GM18873 (cell line): Measurements from ENCODE around the gene SSBP2.
"Not testable (repeated sequence)": the region's sequence is repeated elsewhere in the genome, so short reads cannot be mapped to it uniquely, and the experiment has no call there.

Experiments used
- ATAC-seq: cut with Tn5 transposase; IDR thresholded peaks from one replicate; pipeline ENCODE4 v1.9.1; 2021; ENCODE audit warnings: mild to moderate bottlenecking, moderate library complexity, moderate number of reproducible peaks; ENCODE audit not compliant: unreplicated experiment, low FRiP score

The SSBP2 gene

GRCh38 chr5:81685471-81685870 lies 65.4 kb downstream of the SSBP2 start:
- ATAC-seq: no peak

- ATAC-seq: no peak
Measured at GRCh38 chr5:81679885-81680284, 71.0 kb downstream of the SSBP2 start.

GRCh38 chr5:81675420-81675819 lies 75.5 kb downstream of the SSBP2 start:
- no peak for ATAC-seq

GRCh38 chr5:81665795-81666194 lies 85.1 kb downstream of the SSBP2 start:
- no peak for ATAC-seq

GRCh38 chr5:81660624-81661023 lies 90.3 kb downstream of the SSBP2 start:
- not testable (repeated sequence) for ATAC-seq

GRCh38 chr5:81657386-81657785 lies 93.5 kb downstream of the SSBP2 start:
- ATAC-seq: no peak

- ATAC-seq: no peak
Measured at GRCh38 chr5:81656783-81657182, 94.1 kb downstream of the SSBP2 start.

- no peak for ATAC-seq
Measured at GRCh38 chr5:81650987-81651386, 99.9 kb downstream of the SSBP2 start.

GRCh38 chr5:81646469-81646995 lies 104.4 kb downstream of the SSBP2 start:
- ATAC-seq: no peak

GRCh38 chr5:81642210-81642609 lies 108.7 kb downstream of the SSBP2 start:
- ATAC-seq: no peak

- ATAC-seq: no peak
Measured at GRCh38 chr5:81639556-81639955, 111.3 kb downstream of the SSBP2 start.

GRCh38 chr5:81638471-81638870 lies 112.4 kb downstream of the SSBP2 start:
- no peak for ATAC-seq

GRCh38 chr5:81633891-81634290 lies 117.0 kb downstream of the SSBP2 start:
- ATAC-seq: no peak

GRCh38 chr5:81633471-81633870 lies 117.4 kb downstream of the SSBP2 start:
- no peak for ATAC-seq

GRCh38 chr5:81632679-81633078 lies 118.2 kb downstream of the SSBP2 start:
- ATAC-seq: no peak

GRCh38 chr5:81631621-81632020 lies 119.3 kb downstream of the SSBP2 start:
- no peak for ATAC-seq

GRCh38 chr5:81631124-81631523 lies 119.8 kb downstream of the SSBP2 start:
- peak; percentile 84 for ATAC-seq

- no peak for ATAC-seq
Measured at GRCh38 chr5:81630684-81631083, 120.2 kb downstream of the SSBP2 start.

- no peak for ATAC-seq
Measured at GRCh38 chr5:81629986-81630385, 120.9 kb downstream of the SSBP2 start.

GRCh38 chr5:81628061-81628460 lies 122.8 kb downstream of the SSBP2 start:
- ATAC-seq: not testable (repeated sequence)

- ATAC-seq: no peak
Measured at GRCh38 chr5:81626524-81626923, 124.4 kb downstream of the SSBP2 start.

GRCh38 chr5:81609810-81610375 lies 141.0 kb downstream of the SSBP2 start:
- no peak for ATAC-seq

GRCh38 chr5:81608976-81609375 lies 141.9 kb downstream of the SSBP2 start:
- no peak for ATAC-seq
